Stimulated activated CD4-positive, alpha-beta T cell treated with anti-CD3 and anti-CD28 coated beads, Interleukin-4, amount 100 ng/mL, for 4 hours (primary cell): Measurements from ENCODE around the gene SGCD.
A peak's percentile ranks its signal among the peaks of the same experiment; 100 is the strongest.

Source experiments
- DNase-seq, 2 experiments: peaks; one replicate each; pipeline ENCODE4 v3.0.0-alpha.2; 2020

The SGCD gene

GRCh38 chr5:156802501-156802900, 475.5 kb downstream of the SGCD start:
- no peak for DNase-seq

- DNase-seq = no peak
These were observed 476.4 kb downstream of the SGCD start for GRCh38 chr5:156803404-156803803.

- DNase-seq = no peak
These were observed 486.0 kb downstream of the SGCD start for GRCh38 chr5:156812959-156813358.

GRCh38 chr5:156815988-156816599, 489.1 kb downstream of the SGCD start:
- peak in 1 of 2 experiments; percentile 5 for DNase-seq
